PFSK-1 (cell line): ENCODE measurements around the gene PSMB7.

ENCODE experiments used
- POLR2AphosphoS5 ChIP-seq: IDR thresholded peaks from 2 replicates; pipeline ENCODE4 v1.6.1; 2012; ENCODE audit warnings: low read depth, mild to moderate bottlenecking, control low read depth, low read length, moderate library complexity
- REST ChIP-seq, 2 experiments: IDR thresholded peaks; 2 replicates each; pipeline versions ENCODE4 v1.6.1 to v1.8.0; 2011 to 2012; ENCODE audit warnings: low read depth in 2 of 2, low read length in 2 of 2, control low read depth in 1 of 2, inconsistent platforms in 1 of 2, mild to moderate bottlenecking in 1 of 2, moderate library complexity in 1 of 2; ENCODE audit not compliant: insufficient read depth in 1 of 2
- SIN3A ChIP-seq: IDR thresholded peaks from 2 replicates; pipeline ENCODE4 v1.6.1; 2012; ENCODE audit warnings: mild to moderate bottlenecking, low read length, moderate library complexity, borderline replicate concordance; ENCODE audit not compliant: insufficient read depth
- TAF1 ChIP-seq: IDR thresholded peaks from 2 replicates; pipeline ENCODE4 v1.6.1; 2012; ENCODE audit warnings: low read length, control low read depth, borderline replicate concordance; ENCODE audit not compliant: insufficient read depth

- TF ChIP-seq TAF1 (no peak), SIN3A (no peak), POLR2AphosphoS5 (no peak), REST (IDR thresholded peaks at IDR 0.05; ENCODE audit: insufficient read depth in 1 of 2, low read depth in 2 of 2, low read length in 2 of 2) (no peak)
These were observed 87.0 kb downstream of the PSMB7 start for GRCh38 chr9:124328285-124328684.
